Measurements from ENCODE around the gene BOD1. TPM values are rescaled to one million over a fixed set of nuclear protein-coding genes. Genes with fewer than 3 reads are reported as not detected.

BOD1 gene
- total RNA-seq, 4 donors from 2014 or later, result 37.3 to 55.1 (median 44.7) TPM

GRCh38 chr5:173622183-173623047 is 6.0 kb upstream of the BOD1 start:
- no peaks in the 10 kb centered on the region for H3K36me3 ChIP-seq
- DNase-seq (ENCODE audit: low spot score in 2 of 2), result no peak
- H3K9me3 ChIP-seq, result no peaks in the 10 kb centered on the region
- no peak overlapping the region for H3K27ac ChIP-seq
- no peaks in the 10 kb centered on the region for H3K27me3 ChIP-seq
- WGBS, 2 donors, result 86 to 88% methylated on average over 19 of the region's 19 CpGs
- H3K4me3 ChIP-seq, result no peak overlapping the region
- TF ChIP-seq EP300 (IDR thresholded peaks at IDR 0.05), result no peak
- TF ChIP-seq, protein P1, sequence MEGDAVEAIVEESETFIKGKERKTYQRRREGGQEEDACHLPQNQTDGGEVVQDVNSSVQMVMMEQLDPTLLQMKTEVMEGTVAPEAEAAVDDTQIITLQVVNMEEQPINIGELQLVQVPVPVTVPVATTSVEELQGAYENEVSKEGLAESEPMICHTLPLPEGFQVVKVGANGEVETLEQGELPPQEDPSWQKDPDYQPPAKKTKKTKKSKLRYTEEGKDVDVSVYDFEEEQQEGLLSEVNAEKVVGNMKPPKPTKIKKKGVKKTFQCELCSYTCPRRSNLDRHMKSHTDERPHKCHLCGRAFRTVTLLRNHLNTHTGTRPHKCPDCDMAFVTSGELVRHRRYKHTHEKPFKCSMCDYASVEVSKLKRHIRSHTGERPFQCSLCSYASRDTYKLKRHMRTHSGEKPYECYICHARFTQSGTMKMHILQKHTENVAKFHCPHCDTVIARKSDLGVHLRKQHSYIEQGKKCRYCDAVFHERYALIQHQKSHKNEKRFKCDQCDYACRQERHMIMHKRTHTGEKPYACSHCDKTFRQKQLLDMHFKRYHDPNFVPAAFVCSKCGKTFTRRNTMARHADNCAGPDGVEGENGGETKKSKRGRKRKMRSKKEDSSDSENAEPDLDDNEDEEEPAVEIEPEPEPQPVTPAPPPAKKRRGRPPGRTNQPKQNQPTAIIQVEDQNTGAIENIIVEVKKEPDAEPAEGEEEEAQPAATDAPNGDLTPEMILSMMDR (IDR thresholded peaks at IDR 0.05), result no peak
- TF ChIP-seq POLR2A (IDR thresholded peaks at IDR 0.05), result no peak
- peaks cover 0 to 5% (median 0%) of the 10 kb centered on the region in 4 donors for H3K4me1 ChIP-seq

DNA sequence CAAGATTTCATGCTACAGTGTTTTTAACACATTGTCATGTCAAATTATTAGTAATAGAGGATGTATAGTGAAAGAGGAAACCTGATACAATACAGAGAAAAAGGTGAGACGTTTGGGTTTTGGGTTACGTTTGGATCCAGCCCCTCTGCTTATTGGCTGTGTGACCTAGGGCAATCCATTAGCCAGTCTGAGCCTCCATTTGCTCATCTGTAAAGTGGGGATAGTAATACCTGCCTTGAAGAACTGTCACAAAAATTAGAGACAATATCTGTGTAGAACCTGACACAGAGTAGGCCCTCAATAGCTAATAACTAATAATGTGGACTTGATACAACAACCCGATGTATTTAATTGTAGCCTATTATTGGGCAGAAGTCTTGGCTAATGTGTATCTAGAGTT is 4.3 kb upstream of the BOD1 start:
- H3K27me3 ChIP-seq, result no peaks in the 10 kb centered on the region
- WGBS, 2 donors, result 67 to 72% methylated on average over 3 of the region's 3 CpGs
- TF ChIP-seq POLR2A (IDR thresholded peaks at IDR 0.05) (no peak), EP300 (IDR thresholded peaks at IDR 0.05) (no peak)
- TF ChIP-seq, protein P1 (IDR thresholded peaks at IDR 0.05), result no peak
- no peaks in the 10 kb centered on the region for H3K36me3 ChIP-seq
- no peak overlapping the region for H3K27ac ChIP-seq
- no peak overlapping the region for H3K4me3 ChIP-seq
- no peaks in the 10 kb centered on the region for H3K9me3 ChIP-seq
- peaks cover 0 to 9% (median 2%) of the 10 kb centered on the region in 4 donors for H3K4me1 ChIP-seq
- no peak for DNase-seq (ENCODE audit: low spot score in 2 of 2)

DNA sequence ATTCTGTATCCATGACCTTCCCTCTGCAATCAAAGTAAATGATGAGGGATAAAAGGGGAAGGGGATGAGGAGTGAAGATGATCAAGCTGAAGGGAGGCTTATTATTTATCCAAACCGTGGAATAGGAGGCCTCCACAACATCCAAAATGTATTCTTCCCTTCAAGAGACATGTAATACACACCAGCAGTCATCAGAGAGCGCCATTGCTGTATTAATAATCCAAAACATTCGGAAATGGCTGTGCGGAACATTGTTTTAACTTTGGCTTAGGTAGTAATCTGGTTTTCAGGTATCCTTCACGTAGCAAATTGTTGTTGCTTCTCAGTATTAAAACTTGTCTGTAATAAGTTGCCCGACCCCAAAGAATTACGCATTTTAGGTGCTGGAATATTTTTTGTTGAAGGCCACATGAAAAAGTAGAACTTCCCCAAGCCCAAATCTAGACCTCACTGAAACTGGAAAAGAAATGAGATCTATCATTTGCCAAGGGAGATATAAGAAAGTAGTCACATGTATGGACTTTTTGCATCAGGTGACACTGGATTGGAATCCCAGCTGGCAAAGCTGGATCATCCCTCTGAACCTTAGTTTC is 2.6 kb upstream of the BOD1 start:
- WGBS, 2 donors, result 13 to 19% methylated on average over 7 of the region's 7 CpGs
- Histone ChIP-seq H3K9me3 (no peaks in the 10 kb centered on the region), H3K36me3 (no peaks in the 10 kb centered on the region), H3K27ac (peak overlapping the region in 1 of 4 donors; percentile 11), H3K27me3 (no peaks in the 10 kb centered on the region), H3K4me1 (peaks cover 3 to 27% (median 16%) of the 10 kb centered on the region in 4 donors), H3K4me3 (no peak overlapping the region)
- DNase-seq (ENCODE audit: low spot score in 2 of 2), result peak in 1 of 2 donors; percentile 73
- TF ChIP-seq POLR2A (IDR thresholded peaks at IDR 0.05), result no peak
- TF ChIP-seq, protein P1 (IDR thresholded peaks at IDR 0.05), result peak; percentile 50 to 87 (median 68)
- no peak for TF ChIP-seq EP300 (IDR thresholded peaks at IDR 0.05)

GRCh38 chr5:173615884-173616576 is 420 bp downstream of the BOD1 start:
- peak overlapping the region; percentile 67 to 98 (median 86) for H3K4me3 ChIP-seq
- H3K27ac ChIP-seq, result peak overlapping the region; percentile 93 to 96 (median 95)
- TF ChIP-seq, protein P1 (IDR thresholded peaks at IDR 0.05), result peak; percentile 62 to 82 (median 69)
- TF ChIP-seq EP300 (IDR thresholded peaks at IDR 0.05), result no peak
- 0 to 1% methylated on average over 17 to 35 of the region's 55 CpGs for WGBS, 2 donors
- H3K27me3 ChIP-seq, result no peaks in the 10 kb centered on the region
- peak; percentile 42 to 52 for DNase-seq (ENCODE audit: low spot score in 2 of 2)
- no peaks in the 10 kb centered on the region for H3K9me3 ChIP-seq
- peaks cover 3 to 56% (median 24%) of the 10 kb centered on the region in 4 donors for H3K4me1 ChIP-seq
- peaks cover 0 to 22% (median 0%) of the 10 kb centered on the region in 3 donors for H3K36me3 ChIP-seq
